DMS 273 (cell line): Measurements from ENCODE around the gene WRNIP1.

Experiments used
- DNase-seq: peaks from one replicate; lab custom pipeline; 2025; ENCODE audit not compliant: unreplicated experiment; lab: John Stamatoyannopoulos, UW

The WRNIP1 gene

DNA sequence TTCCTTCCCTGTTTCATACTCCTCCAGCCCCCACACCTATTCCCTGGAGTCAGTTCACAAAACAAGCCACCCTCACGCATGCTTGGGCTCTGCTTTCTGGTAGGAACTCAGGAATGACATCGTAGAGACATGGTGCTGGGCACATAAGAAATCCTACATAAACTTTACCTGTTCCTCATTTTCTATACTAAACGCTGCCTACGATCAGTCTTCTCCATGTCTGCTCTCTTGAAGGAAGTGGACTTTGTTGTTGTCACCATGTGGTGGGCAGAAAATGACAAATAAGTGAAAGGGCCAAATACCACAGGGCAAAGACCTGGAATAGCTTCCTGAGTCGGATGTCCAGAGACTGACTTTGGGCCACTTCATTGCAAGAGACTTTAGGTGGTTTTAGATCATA, 24.6 kb upstream of the WRNIP1 start:
- no peak for DNase-seq

- no peak for DNase-seq
Measured at GRCh38 chr6:2741756-2742155, 23.4 kb upstream of the WRNIP1 start.

- no peak for DNase-seq
Measured at GRCh38 chr6:2743280-2744208, 21.6 kb upstream of the WRNIP1 start.

- peak; percentile 74 for DNase-seq
Measured at GRCh38 chr6:2744209-2744771, 20.9 kb upstream of the WRNIP1 start.

GRCh38 chr6:2744778-2745177, 20.4 kb upstream of the WRNIP1 start:
- DNase-seq: no peak

DNA sequence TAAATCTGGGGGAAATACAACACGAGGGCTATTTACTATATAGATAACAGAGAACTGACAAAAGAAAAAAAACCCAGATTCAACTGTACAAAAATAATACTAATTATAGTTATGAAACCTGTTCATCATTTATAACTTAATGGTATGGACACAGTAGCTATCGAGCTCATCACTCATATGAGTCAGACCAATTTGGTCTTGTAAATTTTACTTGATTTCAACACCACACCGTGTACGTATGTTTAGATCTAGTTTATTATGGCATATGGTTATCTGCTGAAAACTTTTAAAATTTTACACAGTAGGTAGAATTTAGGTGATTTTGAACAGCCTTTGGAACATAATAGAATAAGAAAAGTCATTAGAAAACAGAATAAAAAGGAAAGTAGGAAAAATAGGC, 19.9 kb upstream of the WRNIP1 start:
- no peak for DNase-seq

DNA sequence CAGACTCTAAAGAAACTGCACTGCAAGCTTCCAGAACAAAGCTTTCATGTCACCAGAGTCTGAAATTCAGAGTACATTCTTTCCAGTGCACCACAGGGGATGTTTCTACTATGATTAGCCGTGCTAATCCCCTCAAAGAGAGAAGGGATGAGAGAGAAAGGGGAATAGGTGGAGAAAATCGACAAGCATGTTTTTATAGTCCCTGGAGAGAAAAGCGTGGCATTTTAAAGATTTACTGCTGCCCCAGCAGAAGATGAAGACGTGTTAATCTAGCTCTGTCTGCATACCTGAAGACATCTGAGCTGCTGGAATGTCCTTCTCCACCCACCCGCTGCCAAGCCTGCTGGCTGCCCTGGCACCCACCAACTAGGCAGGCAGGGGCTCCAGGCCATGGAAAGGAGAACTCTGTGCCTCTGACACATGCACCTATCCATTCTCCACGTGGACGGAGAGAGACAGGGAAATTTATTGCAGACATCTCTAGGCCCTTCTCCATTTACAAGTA, 18.6 kb upstream of the WRNIP1 start:
- no peak for DNase-seq

DNA sequence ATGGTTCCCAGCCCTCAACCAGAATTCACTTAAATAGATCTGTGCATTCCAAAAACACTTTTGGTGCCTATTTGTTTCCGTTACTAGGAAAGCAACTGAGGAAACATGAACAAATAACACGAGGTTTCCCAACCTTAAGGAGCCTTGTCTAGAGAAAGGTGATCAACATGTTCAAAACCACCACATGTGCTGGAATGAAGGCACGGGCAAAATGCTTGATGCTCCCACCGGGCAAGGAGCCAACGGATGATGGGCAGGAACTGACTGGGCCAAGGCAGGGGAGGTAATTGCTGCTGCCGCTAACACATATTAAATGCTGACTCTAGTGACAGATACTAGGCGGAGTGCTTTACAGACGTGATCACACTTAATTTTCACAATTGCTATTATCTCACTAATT, 17.0 kb upstream of the WRNIP1 start:
- DNase-seq: peak; percentile 55

- peak; percentile 80 for DNase-seq
Measured at GRCh38 chr6:2749969-2750600, 15.1 kb upstream of the WRNIP1 start.

DNA sequence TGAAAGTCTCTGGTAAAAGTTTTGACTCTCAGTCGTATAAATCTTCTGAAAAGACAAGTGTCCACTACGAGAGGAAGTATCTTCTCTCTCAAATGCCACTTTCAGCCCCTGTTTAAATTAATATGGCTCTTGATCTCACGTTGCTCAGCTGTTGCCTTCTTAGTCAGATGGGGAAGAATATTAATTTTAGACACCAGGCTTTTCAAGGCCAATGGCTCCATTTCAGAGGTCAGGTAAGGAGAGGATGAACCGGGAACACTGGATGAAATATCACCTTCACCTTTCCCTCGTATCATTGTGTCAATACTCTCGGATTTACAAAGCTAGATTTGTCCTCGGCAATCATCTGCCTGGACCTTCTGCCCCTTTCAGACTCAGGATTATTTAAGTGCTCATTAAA, 14.4 kb upstream of the WRNIP1 start, which contains the start of gene MYLK4:
TSS of gene MYLK4 (minus strand) at position 91 of the 400 bp plus-strand sequence. CDS start 1,628 bp downstream, outside the sequence.
- DNase-seq: no peak

DNA sequence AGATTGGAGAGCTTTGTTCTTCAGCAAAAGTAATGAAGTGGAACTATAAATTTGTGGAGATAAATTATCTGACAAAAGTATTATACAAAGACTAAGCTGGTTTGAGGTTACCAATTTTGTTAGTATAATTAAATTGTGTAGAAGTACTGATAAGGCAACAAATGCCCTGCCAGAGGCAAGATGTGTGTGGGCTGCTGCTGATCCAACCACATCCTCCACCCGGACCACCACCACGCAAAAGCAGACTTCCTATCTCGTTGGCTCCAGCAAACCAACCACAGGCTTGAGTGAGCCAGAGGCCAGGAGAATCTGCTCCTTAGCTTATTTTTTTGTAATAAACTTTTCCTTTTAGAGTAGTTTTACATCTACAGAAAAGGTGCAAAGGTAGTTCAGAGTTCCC, 13.3 kb upstream of the WRNIP1 start:
- DNase-seq: no peak

- no peak for DNase-seq
Measured at GRCh38 chr6:2752477-2753109, 12.6 kb upstream of the WRNIP1 start.

DNA sequence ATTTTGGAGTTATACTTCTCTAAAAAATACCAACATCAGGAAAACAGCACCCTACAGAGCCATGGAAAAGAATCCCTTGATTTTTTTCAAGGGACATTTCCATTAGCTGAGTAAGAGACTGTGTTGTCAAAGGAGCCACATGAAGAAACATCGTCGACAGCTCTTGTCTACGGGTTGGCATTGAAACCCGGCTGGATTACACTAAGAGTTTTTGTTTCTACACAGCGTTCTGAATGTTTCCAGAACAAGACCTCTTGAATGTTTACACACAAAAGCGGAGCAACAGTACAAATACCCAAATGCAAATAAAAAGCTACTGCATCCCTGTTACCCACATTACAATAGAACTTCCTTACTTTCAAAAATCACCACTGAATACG, 12.1 kb upstream of the WRNIP1 start:
- no peak for DNase-seq

- DNase-seq: no peak
Measured at GRCh38 chr6:2753743-2754142, 11.4 kb upstream of the WRNIP1 start.

- no peak for DNase-seq
Measured at GRCh38 chr6:2754393-2754792, 10.8 kb upstream of the WRNIP1 start.

DNA sequence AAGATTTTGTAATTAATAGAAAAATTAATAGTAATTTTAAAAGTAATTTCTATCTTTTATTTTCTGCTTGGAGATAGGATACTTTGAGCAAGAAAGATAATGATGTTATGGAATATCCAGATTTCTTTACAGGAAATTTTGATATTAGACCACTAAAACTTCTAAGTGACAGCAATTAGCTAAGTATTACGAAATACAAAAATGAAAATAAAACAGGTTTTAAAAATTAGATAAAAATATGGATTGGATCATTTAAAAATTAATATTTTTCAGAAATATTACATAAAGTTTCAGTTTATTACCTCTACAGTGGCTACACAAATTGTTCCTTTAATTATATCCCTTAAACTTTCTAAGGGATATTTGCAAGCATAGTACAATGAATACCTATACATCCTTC, 10.3 kb upstream of the WRNIP1 start:
- no peak for DNase-seq

DNA sequence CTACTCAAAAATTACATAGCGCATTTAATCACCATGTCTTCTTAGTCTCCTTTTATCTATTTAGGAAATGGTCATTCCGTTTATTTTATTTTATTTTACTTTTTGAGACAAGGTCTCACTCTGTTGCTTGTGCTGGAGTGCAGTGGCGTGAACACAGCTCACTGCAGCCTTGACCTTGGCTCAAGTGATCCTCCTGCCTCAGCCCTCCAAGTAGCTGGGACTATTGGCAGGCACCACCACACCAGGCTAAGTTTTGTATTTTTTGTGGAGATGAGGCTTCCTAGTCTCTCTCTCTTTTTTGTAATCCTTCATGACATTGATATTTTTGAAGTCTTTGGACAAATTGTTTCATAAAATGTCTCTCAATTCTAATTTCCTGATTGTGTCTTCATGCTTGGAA, 9.7 kb upstream of the WRNIP1 start:
- DNase-seq: no peak

DNA sequence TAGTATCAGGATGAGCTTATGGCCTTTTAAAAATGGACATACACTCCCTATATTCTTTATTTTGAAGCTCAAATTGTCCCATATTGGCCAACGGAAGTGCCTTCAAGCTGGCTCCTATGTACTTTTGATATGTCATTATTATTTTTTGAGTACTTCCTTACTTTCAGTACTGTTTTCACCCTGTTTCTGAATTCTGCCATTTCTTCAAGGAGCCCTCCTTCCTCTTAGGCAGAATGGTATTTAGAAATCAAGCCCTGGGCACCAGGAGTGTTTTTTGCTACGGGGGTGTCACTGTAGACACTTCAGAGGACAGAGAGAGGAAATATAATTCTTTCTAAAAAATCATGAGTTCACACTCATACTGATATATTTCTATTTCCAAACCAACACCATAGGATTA, 9.0 kb upstream of the WRNIP1 start:
- no peak for DNase-seq

DNA sequence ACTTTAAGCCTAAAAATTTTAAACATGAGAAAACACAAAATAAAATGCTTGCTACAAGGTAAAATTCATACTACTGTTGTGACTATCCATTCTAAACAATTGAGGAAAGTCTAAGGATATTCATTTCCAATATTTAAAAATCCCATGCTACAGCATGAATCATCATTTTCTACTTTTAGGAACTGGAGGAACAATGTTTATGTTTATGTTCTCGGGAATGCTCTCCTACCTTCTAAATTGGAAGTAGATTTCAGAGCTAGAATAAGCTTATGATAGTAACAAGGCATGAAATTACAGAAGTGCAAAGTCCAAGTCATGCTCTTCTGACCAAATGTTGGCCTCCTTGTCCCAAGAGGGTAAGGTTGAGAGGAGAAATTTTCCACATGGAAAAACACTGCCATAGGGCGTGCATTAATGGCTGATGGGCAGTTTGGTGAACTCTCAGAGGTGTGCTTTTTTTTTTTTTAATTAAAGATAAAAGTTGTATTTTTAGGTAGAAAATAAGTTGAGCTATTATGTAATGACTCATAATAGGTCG, 8.4 kb upstream of the WRNIP1 start:
- DNase-seq: no peak

DNA sequence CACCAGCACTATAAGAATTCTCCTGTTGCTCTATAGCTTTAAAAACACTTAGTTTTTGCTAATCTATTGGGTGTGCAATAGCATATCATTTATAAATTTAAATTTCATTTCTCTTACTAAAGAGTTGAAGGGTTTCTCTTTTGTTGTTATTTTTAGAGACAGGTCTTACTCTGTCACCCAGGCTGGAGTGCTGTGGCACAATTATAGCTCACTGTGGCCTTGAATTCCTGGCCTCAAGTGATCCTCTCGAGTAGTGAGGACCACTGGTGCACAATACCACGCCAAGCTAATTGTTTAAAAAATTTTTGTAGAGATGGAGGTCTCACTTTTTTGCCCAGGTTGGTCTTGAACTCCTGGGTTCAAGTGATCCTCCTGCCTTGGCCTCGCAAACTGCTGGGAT, 6.2 kb upstream of the WRNIP1 start:
- no peak for DNase-seq
